GM10248 (cell line): ENCODE results near the gene STEAP4.

Experiments used
- CTCF ChIA-PET: fragments of 300-600 bp; sonication (Branson Sonifier 250); formaldehyde crosslinking; extraction: SDS; loops from one replicate; lab custom pipeline; 2021; ENCODE audit warnings: antibody characterized with exemption; lab: Yijun Ruan, JAX
- POLR2A ChIA-PET: fragments of 350-650 bp; sonication (Branson Sonifier 250); formaldehyde crosslinking; extraction: SDS; loops from one replicate; lab custom pipeline; 2020; ENCODE audit warnings: antibody characterized with exemption; lab: Yijun Ruan, JAX
- DNase-seq: peaks from one replicate; pipeline ENCODE4 v3.0.0; 2012; ENCODE audit errors: extremely low spot score
- TF ChIP-seq, protein P1 (sequence below): IDR thresholded peaks from 2 replicates; pipeline ENCODE4 v1.5.1; 2012; ENCODE audit warnings: mild to moderate bottlenecking, low read depth; ENCODE audit errors: extremely low read depth, missing control alignments, control extremely low read depth

STEAP4 gene

DNA sequence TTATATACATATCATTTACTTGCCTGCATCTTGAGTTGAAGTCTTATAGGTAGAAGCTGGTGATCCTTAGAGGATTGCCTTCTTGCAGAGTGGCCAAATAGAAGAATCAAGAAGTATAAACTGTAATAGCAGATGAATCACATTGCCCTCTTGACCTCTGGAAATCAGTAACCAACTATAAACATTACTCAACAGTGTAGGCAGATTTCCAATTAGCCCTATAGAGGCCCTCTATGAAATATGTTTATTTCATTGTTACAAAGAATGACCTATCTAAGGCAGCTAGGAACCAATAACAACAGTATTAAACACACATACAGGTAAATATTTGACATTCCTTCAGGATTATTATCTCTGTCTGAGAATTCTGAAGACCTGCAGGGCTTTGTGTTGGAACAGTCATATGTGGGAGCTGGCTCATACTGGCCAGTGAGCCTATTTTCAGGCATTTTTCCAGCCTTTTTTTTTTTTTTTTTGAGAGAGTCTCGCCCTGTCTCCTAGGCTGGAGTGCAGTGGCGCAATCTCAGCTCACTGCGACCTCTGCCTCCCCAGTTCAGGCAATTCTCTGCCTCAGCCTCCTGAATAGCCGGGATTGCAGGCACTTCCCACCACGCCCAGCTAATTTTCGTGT, 79.7 kb downstream of the STEAP4 start:
- TF ChIP-seq, protein P1, sequence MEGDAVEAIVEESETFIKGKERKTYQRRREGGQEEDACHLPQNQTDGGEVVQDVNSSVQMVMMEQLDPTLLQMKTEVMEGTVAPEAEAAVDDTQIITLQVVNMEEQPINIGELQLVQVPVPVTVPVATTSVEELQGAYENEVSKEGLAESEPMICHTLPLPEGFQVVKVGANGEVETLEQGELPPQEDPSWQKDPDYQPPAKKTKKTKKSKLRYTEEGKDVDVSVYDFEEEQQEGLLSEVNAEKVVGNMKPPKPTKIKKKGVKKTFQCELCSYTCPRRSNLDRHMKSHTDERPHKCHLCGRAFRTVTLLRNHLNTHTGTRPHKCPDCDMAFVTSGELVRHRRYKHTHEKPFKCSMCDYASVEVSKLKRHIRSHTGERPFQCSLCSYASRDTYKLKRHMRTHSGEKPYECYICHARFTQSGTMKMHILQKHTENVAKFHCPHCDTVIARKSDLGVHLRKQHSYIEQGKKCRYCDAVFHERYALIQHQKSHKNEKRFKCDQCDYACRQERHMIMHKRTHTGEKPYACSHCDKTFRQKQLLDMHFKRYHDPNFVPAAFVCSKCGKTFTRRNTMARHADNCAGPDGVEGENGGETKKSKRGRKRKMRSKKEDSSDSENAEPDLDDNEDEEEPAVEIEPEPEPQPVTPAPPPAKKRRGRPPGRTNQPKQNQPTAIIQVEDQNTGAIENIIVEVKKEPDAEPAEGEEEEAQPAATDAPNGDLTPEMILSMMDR = no peak
- no peak for DNase-seq
- POLR2A ChIA-PET = no interaction called here
- CTCF ChIA-PET = interaction anchor here (1.1 to 2.2 kb wide), 4 partner anchors 9 to 132 kb away, joined by 3 to 10 read pairs (median 4); no protein-coding TSS in a partner anchor

DNA sequence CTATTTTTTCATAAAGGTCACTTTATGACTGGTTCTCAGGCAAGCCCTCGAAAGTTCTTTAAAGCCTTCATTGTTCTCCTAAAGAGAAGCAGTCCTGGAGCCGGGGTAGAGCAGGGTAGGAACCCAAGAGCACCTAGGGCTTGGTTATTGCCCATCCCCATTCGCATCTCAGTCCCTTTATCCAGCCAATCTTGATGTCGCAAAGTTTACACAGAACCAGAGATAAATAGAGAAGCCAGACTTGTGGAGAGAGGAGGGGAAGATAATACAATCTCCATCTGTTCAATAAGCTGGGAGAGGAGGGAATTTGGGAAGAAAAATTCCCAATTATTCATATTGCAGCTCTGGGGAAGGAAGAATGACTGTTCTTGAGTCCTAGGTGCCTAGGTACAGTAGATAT, 80.5 kb downstream of the STEAP4 start:
- ChIA-PET POLR2A (no interaction called here), CTCF (interaction anchor here (1.1 to 2.2 kb wide), 4 partner anchors 8 to 133 kb away, joined by 3 to 10 read pairs (median 4); no protein-coding TSS in a partner anchor)
- no peak for DNase-seq
- TF ChIP-seq, protein P1 = no peak

DNA sequence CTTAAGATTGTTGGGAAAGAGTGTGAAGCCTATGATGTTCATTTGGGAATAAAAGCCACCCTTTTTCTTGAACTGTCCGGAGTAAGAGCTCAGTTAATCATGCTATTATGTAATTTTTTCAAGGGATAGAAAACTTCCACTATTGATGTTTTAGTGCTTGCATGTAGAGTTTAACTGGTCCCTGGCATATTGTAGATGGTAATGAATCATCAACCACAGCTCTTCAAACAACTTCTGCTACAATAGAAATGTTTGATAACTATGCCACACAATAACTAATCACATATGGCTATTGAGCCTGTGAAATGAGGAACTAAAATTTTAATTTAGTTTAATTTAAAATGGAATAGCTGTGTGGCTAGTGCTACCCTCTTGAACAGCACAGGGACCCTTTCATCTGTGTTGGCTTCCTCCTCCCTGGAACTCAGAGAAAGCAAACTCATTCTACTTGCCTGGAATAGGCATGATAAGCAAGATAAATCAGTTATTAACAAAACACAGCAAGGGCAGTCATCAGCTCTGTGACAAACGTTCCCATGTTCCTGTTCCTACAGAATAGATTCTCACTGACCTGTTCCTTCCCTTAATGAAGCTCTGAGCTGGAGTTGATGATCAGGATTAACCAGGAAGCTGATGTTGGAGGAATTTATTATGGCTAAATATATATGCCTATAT, 82.0 kb downstream of the STEAP4 start:
- TF ChIP-seq, protein P1 = no peak

DNA sequence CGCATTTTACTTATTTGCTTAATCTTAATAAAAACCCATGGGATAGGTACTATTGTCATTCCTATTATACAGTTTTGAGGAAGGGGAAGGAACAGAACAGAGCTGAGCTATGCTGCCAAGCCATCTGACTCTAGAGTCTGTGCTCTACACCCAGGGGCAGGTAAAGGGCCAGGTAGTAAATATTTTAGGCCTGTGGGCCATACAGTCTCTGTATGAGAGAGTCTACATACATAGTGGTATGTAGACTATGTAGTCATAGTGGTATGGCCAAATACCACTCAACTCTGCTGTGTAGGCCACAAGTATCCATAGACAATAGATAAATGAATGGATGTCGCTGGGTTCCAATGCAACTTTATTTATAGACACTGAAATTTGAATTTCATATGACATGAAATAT, 83.4 kb downstream of the STEAP4 start:
- POLR2A ChIA-PET = no interaction called here

More for the DNA sequence above, 82.0 kb downstream of the STEAP4 start:
- POLR2A ChIA-PET = no interaction called here
- CTCF ChIA-PET = interaction anchor here (1.1 to 2.4 kb wide), 3 partner anchors 11 to 133 kb away, joined by 3 to 7 read pairs (median 4); no protein-coding TSS in a partner anchor
- DNase-seq = no peak

More for the DNA sequence above, 83.4 kb downstream of the STEAP4 start:
- CTCF ChIA-PET = interaction anchor here (1.1 to 2.4 kb wide), 2 partner anchors 9 to 12 kb away, joined by 4 to 7 read pairs; no protein-coding TSS in a partner anchor
- TF ChIP-seq, protein P1 = no peak
- DNase-seq = no peak
